ENCODE measurements around the gene P2RX3. TPM values are rescaled to one million over a fixed set of nuclear protein-coding genes. Genes with fewer than 3 reads are reported as not detected.
"Not testable (repeated sequence)": the region's sequence is repeated elsewhere in the genome, so short reads cannot be mapped to it uniquely, and the experiment has no call there.

P2RX3 gene
- total and polyA plus RNA-seq, 4 experiments from 2014 or later: not detected

GRCh38 chr11:57360991-57361390, 22.8 kb downstream of the P2RX3 start:
- intact Hi-C loops (cut with micrococcal nuclease): no loop called here

GRCh38 chr11:57361420-57361819, 23.3 kb downstream of the P2RX3 start:
- POLR2A ChIA-PET (ENCODE audit: partially characterized antibody); H3K4me1 ChIP-seq (ENCODE audit: insufficient read depth, low read length); H3K27me3 Mint-ChIP-seq; H3K4me3 Mint-ChIP-seq; H3K27ac Mint-ChIP-seq; DNase-seq; H3K27me3 ChIP-seq (ENCODE audit: insufficient read depth, low read length); H3K4me1 Mint-ChIP-seq; intact Hi-C loops (cut with micrococcal nuclease); H3K27ac ChIP-seq (ENCODE audit: low read depth, low read length); H3K9me3 ChIP-seq (ENCODE audit: control insufficient read depth in 1 of 2, low read length in 2 of 2); H3K4me3 ChIP-seq (ENCODE audit: low read length in 2 of 2); H3K9me3 Mint-ChIP-seq; H3K36me3 ChIP-seq (ENCODE audit: insufficient read depth, low read length); H3K36me3 Mint-ChIP-seq: not testable (repeated sequence)
- CTCF ChIA-PET (ENCODE audit: partially characterized antibody): interaction anchor here (3.0 to 7.8 kb wide), 2 partner anchors 13 to 132 kb away, joined by 8 to 70 read pairs; no protein-coding TSS in a partner anchor

More at GRCh38 chr11:57360991-57361390, 22.8 kb downstream of the P2RX3 start:
- Histone ChIP-seq H3K4me1 (ENCODE audit: insufficient read depth, low read length) (no peaks in the 10 kb centered on the region), H3K27ac (ENCODE audit: low read depth, low read length) (no peak overlapping the region), H3K4me3 (ENCODE audit: low read length in 2 of 2) (no peak overlapping the region), H3K9me3 (ENCODE audit: control insufficient read depth in 1 of 2, low read length in 2 of 2) (no peaks in the 10 kb centered on the region), H3K36me3 (ENCODE audit: insufficient read depth, low read length) (no peaks in the 10 kb centered on the region), H3K27me3 (ENCODE audit: insufficient read depth, low read length) (no peaks in the 10 kb centered on the region)
- H3K27ac Mint-ChIP-seq: peak overlapping the region in 1 of 7 donors; percentile 35
- CTCF ChIA-PET (ENCODE audit: partially characterized antibody): interaction anchor here (3.0 to 7.8 kb wide), 2 partner anchors 13 to 133 kb away, joined by 8 to 70 read pairs; no protein-coding TSS in a partner anchor
- POLR2A ChIA-PET (ENCODE audit: partially characterized antibody): no interaction called here
- H3K4me1 Mint-ChIP-seq: no peaks in the 10 kb centered on the region
- H3K27me3 Mint-ChIP-seq: peaks cover 5 to 11% of the 10 kb centered on the region in 2 donors
- no peaks in the 10 kb centered on the region for H3K9me3 Mint-ChIP-seq
- no peak overlapping the region for H3K4me3 Mint-ChIP-seq
- no peaks in the 10 kb centered on the region for H3K36me3 Mint-ChIP-seq
- no peak for DNase-seq

- no peak overlapping the region for H3K27ac ChIP-seq (ENCODE audit: low read depth, low read length)
- CTCF ChIA-PET (ENCODE audit: partially characterized antibody): interaction anchor here (1.2 to 7.8 kb wide), 4 partner anchors 14 to 132 kb away, joined by 3 to 70 read pairs (median 6); no protein-coding TSS in a partner anchor
- no peaks in the 10 kb centered on the region for H3K27me3 ChIP-seq (ENCODE audit: insufficient read depth, low read length)
- Mint-ChIP-seq H3K27me3 (peaks cover 6 to 7% of the 10 kb centered on the region in 2 donors), H3K9me3 (peaks cover 0 to 2% (median 0%) of the 10 kb centered on the region in 8 donors), H3K4me1 (no peaks in the 10 kb centered on the region), H3K36me3 (no peaks in the 10 kb centered on the region), H3K4me3 (peak overlapping the region in 1 of 8 donors; percentile 5), H3K27ac (no peak overlapping the region)
- POLR2A ChIA-PET (ENCODE audit: partially characterized antibody): interaction anchor here (0.5 kb wide), 1 partner anchor 130 kb away, joined by 3 read pairs; no protein-coding TSS in a partner anchor
- H3K4me1 ChIP-seq (ENCODE audit: insufficient read depth, low read length): no peaks in the 10 kb centered on the region
- H3K4me3 ChIP-seq (ENCODE audit: low read length in 2 of 2): no peak overlapping the region
- no peak for DNase-seq
- intact Hi-C loops (cut with micrococcal nuclease): no loop called here
- no peaks in the 10 kb centered on the region for H3K9me3 ChIP-seq (ENCODE audit: control insufficient read depth in 1 of 2, low read length in 2 of 2)
- H3K36me3 ChIP-seq (ENCODE audit: insufficient read depth, low read length): no peaks in the 10 kb centered on the region
Observed at GRCh38 chr11:57361926-57362325, 23.8 kb downstream of the P2RX3 start.

GRCh38 chr11:57363131-57364080, 25.3 kb downstream of the P2RX3 start:
- POLR2A ChIA-PET (ENCODE audit: partially characterized antibody): no interaction called here
- Mint-ChIP-seq H3K4me1 (no peaks in the 10 kb centered on the region), H3K4me3 (no peak overlapping the region), H3K27me3 (peaks cover 6 to 7% of the 10 kb centered on the region in 2 donors), H3K27ac (no peak overlapping the region), H3K36me3 (no peaks in the 10 kb centered on the region), H3K9me3 (peaks cover 0 to 2% (median 0%) of the 10 kb centered on the region in 8 donors)
- no peak overlapping the region for H3K4me3 ChIP-seq (ENCODE audit: low read length in 2 of 2)
- H3K4me1 ChIP-seq (ENCODE audit: insufficient read depth, low read length): no peaks in the 10 kb centered on the region
- H3K9me3 ChIP-seq (ENCODE audit: control insufficient read depth in 1 of 2, low read length in 2 of 2): no peaks in the 10 kb centered on the region
- intact Hi-C loops (cut with micrococcal nuclease): no loop called here
- no peak for DNase-seq
- no peak overlapping the region for H3K27ac ChIP-seq (ENCODE audit: low read depth, low read length)
- CTCF ChIA-PET (ENCODE audit: partially characterized antibody): interaction anchor here (1.2 to 7.8 kb wide), 3 partner anchors 15 to 130 kb away, joined by 3 to 70 read pairs (median 3); no protein-coding TSS in a partner anchor
- H3K36me3 ChIP-seq (ENCODE audit: insufficient read depth, low read length): no peaks in the 10 kb centered on the region
- no peaks in the 10 kb centered on the region for H3K27me3 ChIP-seq (ENCODE audit: insufficient read depth, low read length)

- peaks cover 6 to 7% of the 10 kb centered on the region in 2 donors for H3K27me3 Mint-ChIP-seq
- POLR2A ChIA-PET (ENCODE audit: partially characterized antibody): no interaction called here
Observed at GRCh38 chr11:57364851-57365660, 26.9 kb downstream of the P2RX3 start.

GRCh38 chr11:57368106-57368844, 30.1 kb downstream of the P2RX3 start:
- H3K4me1 ChIP-seq (ENCODE audit: insufficient read depth, low read length): no peaks in the 10 kb centered on the region
- H3K9me3 Mint-ChIP-seq: peaks cover 0 to 2% (median 0%) of the 10 kb centered on the region in 8 donors
- H3K27me3 ChIP-seq (ENCODE audit: insufficient read depth, low read length): no peaks in the 10 kb centered on the region
- no peaks in the 10 kb centered on the region for H3K9me3 ChIP-seq (ENCODE audit: control insufficient read depth in 1 of 2, low read length in 2 of 2)
- ChIA-PET CTCF (ENCODE audit: partially characterized antibody) (interaction anchor here (1.3 kb wide), 1 partner anchor 19 kb away, joined by 4 read pairs; no protein-coding TSS in a partner anchor), POLR2A (ENCODE audit: partially characterized antibody) (no interaction called here)
- peaks cover 2 to 4% of the 10 kb centered on the region in 2 donors for H3K27me3 Mint-ChIP-seq
- H3K4me3 ChIP-seq (ENCODE audit: low read length in 2 of 2): no peak overlapping the region
- intact Hi-C loops (cut with micrococcal nuclease): no loop called here
- no peak overlapping the region for H3K4me3 Mint-ChIP-seq
- DNase-seq: no peak
- H3K4me1 Mint-ChIP-seq: no peaks in the 10 kb centered on the region
- no peak overlapping the region for H3K27ac Mint-ChIP-seq
- no peaks in the 10 kb centered on the region for H3K36me3 Mint-ChIP-seq
- no peaks in the 10 kb centered on the region for H3K36me3 ChIP-seq (ENCODE audit: insufficient read depth, low read length)
- no peak overlapping the region for H3K27ac ChIP-seq (ENCODE audit: low read depth, low read length)

More at GRCh38 chr11:57364851-57365660, 26.9 kb downstream of the P2RX3 start:
- Histone ChIP-seq H3K4me1 (ENCODE audit: insufficient read depth, low read length) (no peaks in the 10 kb centered on the region), H3K27me3 (ENCODE audit: insufficient read depth, low read length) (no peaks in the 10 kb centered on the region), H3K27ac (ENCODE audit: low read depth, low read length) (no peak overlapping the region), H3K36me3 (ENCODE audit: insufficient read depth, low read length) (no peaks in the 10 kb centered on the region), H3K9me3 (ENCODE audit: control insufficient read depth in 1 of 2, low read length in 2 of 2) (no peaks in the 10 kb centered on the region), H3K4me3 (ENCODE audit: low read length in 2 of 2) (no peak overlapping the region)
- H3K9me3 Mint-ChIP-seq: peaks cover 0 to 2% (median 0%) of the 10 kb centered on the region in 8 donors
- peak overlapping the region in 1 of 7 donors; percentile 62 for H3K27ac Mint-ChIP-seq
- no peaks in the 10 kb centered on the region for H3K4me1 Mint-ChIP-seq
- no peaks in the 10 kb centered on the region for H3K36me3 Mint-ChIP-seq
- intact Hi-C loops (cut with micrococcal nuclease): no loop called here
- CTCF ChIA-PET (ENCODE audit: partially characterized antibody): interaction anchor here (0.8 kb wide), 1 partner anchor 12 kb away, joined by 3 read pairs; no protein-coding TSS in a partner anchor
- H3K4me3 Mint-ChIP-seq: peak overlapping the region in 1 of 8 donors; percentile 2
- DNase-seq: no peak

All from CD4-positive, alpha-beta memory T cell (primary cell).